GM12892 (cell line): Measurements from ENCODE around the gene PDE6B.

Experiments
- POLR2A ChIP-seq: IDR thresholded peaks from 2 replicates; pipeline ENCODE4 v1.6.1; 2011; ENCODE audit warnings: low read depth, low read length, control low read depth
- POLR2AphosphoS5 ChIP-seq: IDR thresholded peaks from 2 replicates; pipeline ENCODE4 v1.6.1; 2011; ENCODE audit warnings: low read depth, low read length, control low read depth

DNA sequence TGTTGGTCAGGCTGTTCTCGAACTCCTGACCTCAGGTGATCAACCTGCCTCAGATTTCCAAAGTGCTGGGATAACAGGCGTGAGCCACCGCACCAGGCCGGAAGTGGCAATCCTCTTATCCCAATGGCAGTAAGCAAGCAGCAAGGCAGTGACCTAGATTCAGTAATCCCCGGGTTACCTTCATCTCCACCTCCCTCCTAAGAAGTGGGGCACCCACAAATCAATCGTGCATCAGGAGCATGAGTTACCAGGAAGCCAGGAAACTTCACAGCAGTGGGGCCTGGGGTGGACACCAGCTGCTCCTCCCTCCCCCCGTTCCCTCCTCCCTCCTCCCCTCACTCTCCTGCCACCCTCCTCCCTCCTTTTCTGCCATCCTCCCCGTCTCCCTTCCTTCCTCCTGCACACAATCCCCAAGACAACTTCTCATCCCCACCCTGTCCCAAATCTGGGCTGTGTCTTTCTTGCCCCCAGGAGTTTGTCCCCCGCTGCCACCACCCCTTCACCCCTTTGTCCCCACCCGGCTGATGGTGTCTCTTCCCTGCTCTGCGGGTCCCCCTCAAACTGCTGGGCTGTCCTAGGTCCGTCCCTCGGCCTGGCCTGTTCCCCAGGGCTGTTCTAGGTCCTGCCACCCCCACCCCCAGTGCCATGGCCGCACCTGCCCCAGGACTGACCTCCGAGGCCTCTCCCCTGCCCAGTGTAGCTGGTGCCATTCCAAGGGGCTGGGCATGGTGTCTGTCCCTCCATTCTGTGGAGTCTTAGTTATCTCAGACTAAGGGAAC lies 2.2 kb downstream of the PDE6B start:
- no peak for TF ChIP-seq POLR2A
- no peak for TF ChIP-seq POLR2AphosphoS5
